B cell (primary cell): ENCODE measurements around the gene FYCO1. TPM values are rescaled to one million over a fixed set of nuclear protein-coding genes. Genes with fewer than 3 reads are reported as not detected.

ENCODE experiments used
- ATAC-seq: fragments of 200-7000 bp; cut with Tn5 transposase; one replicate; pipeline ENCODE4 v1.10.0; 2021; ENCODE audit warnings: low read depth, mild to moderate bottlenecking, moderate number of reproducible peaks, moderate library complexity
- CTCF ChIA-PET: fragments of 350-600 bp; sonication (Branson Sonifier 250); formaldehyde crosslinking; loops from one replicate; lab custom pipeline; 2021; ENCODE audit warnings: antibody characterized with exemption, inconsistent platforms; lab: Charles Lee
- POLR2A ChIA-PET: fragments of 350-600 bp; sonication (Branson Sonifier 250); formaldehyde crosslinking; loops from one replicate; lab custom pipeline; 2021; ENCODE audit warnings: antibody characterized with exemption; lab: Charles Lee
- DNase-seq: peaks from one replicate; pipeline ENCODE4 v3.0.0; 2013
- H2AFZ ChIP-seq: 2 replicates; pipeline ENCODE4 v1.6.1; 2012; ENCODE audit warnings: mild to moderate bottlenecking, low read depth, low read length; ENCODE audit not compliant: insufficient read depth, poor library complexity, severe bottlenecking
- H3K27ac ChIP-seq, 2 donors: 1 replicate in 1 of 2; 2 replicates in 1 of 2; pipeline ENCODE4 v1.5.1; 2012 to 2013; ENCODE audit warnings: low read length in 2 of 2, mild to moderate bottlenecking in 2 of 2, moderate library complexity in 1 of 2
- H3K27me3 ChIP-seq, 4 experiments: fragments of 200-600 bp in 1 of 4; sonication (generic) in 1 of 4; replicated peaks in 1 of 4; 1 replicate in 2 of 4; 2 replicates in 2 of 4; pipeline versions ENCODE4 v1.6.1 to v1.7.0; 2013 to 2016; ENCODE audit warnings: low read length in 3 of 4, mild to moderate bottlenecking in 2 of 4, mixed read lengths in 1 of 4, moderate library complexity in 1 of 4; ENCODE audit not compliant: insufficient read depth in 4 of 4, control insufficient read depth in 3 of 4; ENCODE audit errors: control extremely low read depth in 1 of 4
- H3K36me3 ChIP-seq, 2 experiments: replicated peaks in 1 of 2; 1 replicate in 1 of 2; 2 replicates in 1 of 2; pipeline versions ENCODE4 v1.6.1 to v1.7.1; 2013; ENCODE audit warnings: low read length in 1 of 2; ENCODE audit not compliant: insufficient read depth in 2 of 2, control insufficient read depth in 1 of 2; ENCODE audit errors: control extremely low read depth in 1 of 2, extremely low read depth in 1 of 2
- H3K4me1 ChIP-seq, 2 donors: fragments of 200-600 bp in 1 of 2; sonication (generic) in 1 of 2; 1 replicate in 1 of 2; 2 replicates in 1 of 2; pipeline versions ENCODE4 v1.5.1 to v1.6.1; 2013 to 2017; ENCODE audit warnings: low read length in 2 of 2; ENCODE audit not compliant: control insufficient read depth in 2 of 2, insufficient read depth in 2 of 2
- H3K4me2 ChIP-seq: replicated peaks from 2 replicates; pipeline ENCODE3; 2012; ENCODE audit warnings: mild to moderate bottlenecking, low read depth, low read length; ENCODE audit not compliant: poor library complexity, severe bottlenecking
- H3K4me3 ChIP-seq, 5 experiments: fragments of 200-600 bp in 1 of 5; sonication (generic) in 1 of 5; 1 replicate in 3 of 5; 2 replicates in 2 of 5; pipeline versions ENCODE4 v1.5.1 to v1.7.0; 2011 to 2016; ENCODE audit warnings: low read length in 4 of 5, mild to moderate bottlenecking in 4 of 5, low read depth in 2 of 5, control low read depth in 1 of 5, moderate library complexity in 1 of 5; ENCODE audit not compliant: insufficient read depth in 1 of 5; ENCODE audit errors: control extremely low read depth in 1 of 5, extremely low read depth in 1 of 5
- H3K79me2 ChIP-seq: fragments of 200-600 bp; sonication (generic); one replicate; pipeline ENCODE4 v1.6.0; 2016; ENCODE audit warnings: low read length; ENCODE audit not compliant: control insufficient read depth, insufficient read depth
- H3K9ac ChIP-seq: fragments of 200-600 bp; sonication (generic); 2 replicates; pipeline ENCODE4 v1.6.1; 2017; ENCODE audit warnings: mild to moderate bottlenecking, low read length, moderate library complexity
- H3K9me3 ChIP-seq, 3 donors: one replicate each; pipeline versions ENCODE4 v1.6.1 to v1.7.1; 2013; ENCODE audit warnings: low read length in 2 of 3; ENCODE audit not compliant: control insufficient read depth in 2 of 3, insufficient read depth in 1 of 3; ENCODE audit errors: control extremely low read depth in 1 of 3
- H4K20me1 ChIP-seq: 2 replicates; pipeline ENCODE4 v1.6.0; 2012; ENCODE audit warnings: mild to moderate bottlenecking, low read length; ENCODE audit not compliant: insufficient read depth, control insufficient read depth, poor library complexity, severe bottlenecking
- H3K27ac Mint-ChIP-seq: one replicate; pipeline ENCODE4 v1.8.0; 2021; ENCODE audit warnings: mixed read lengths
- H3K27me3 Mint-ChIP-seq: one replicate; pipeline ENCODE4 v1.8.0; 2021; ENCODE audit warnings: mixed read lengths
- H3K4me1 Mint-ChIP-seq: one replicate; pipeline ENCODE4 v1.8.0; 2021; ENCODE audit warnings: mixed read lengths
- H3K4me3 Mint-ChIP-seq: one replicate; pipeline ENCODE4 v1.8.0; 2021; ENCODE audit warnings: mixed read lengths
- H3K9me3 Mint-ChIP-seq: one replicate; pipeline ENCODE4 v1.8.0; 2022; ENCODE audit warnings: mixed read lengths; ENCODE audit not compliant: insufficient read depth
- EZH2 ChIP-seq: IDR thresholded peaks from 2 replicates; pipeline ENCODE4 v1.6.1; 2012; ENCODE audit warnings: borderline replicate concordance, low read depth, mild to moderate bottlenecking, moderate library complexity, low read length; ENCODE audit not compliant: insufficient read depth, poor library complexity, severe bottlenecking
- WGBS: methylation state at CpG from one replicate; pipeline ENCODE4 v1.1.5; 2013; ENCODE audit warnings: missing lambda C conversion rate; ENCODE audit not compliant: insufficient coverage; 5-methylcytosine and 5-hydroxymethylcytosine counted together
- intact Hi-C: fragments of 100-400 bp; cut with micrococcal nuclease; formaldehyde crosslinking; loops from one replicate; pipeline ENCODE4 v1.10.0; 2022
- polyA plus RNA-seq: library from polyadenylated mRNA; depleted of rRNA; stranded (reverse); fragments of >200 nt; gene quantifications from 2 replicates; pipeline ENCODE4 v1.2.3, GENCODE V29; 2012
- total RNA-seq, 2 donors: library from RNA; stranded (reverse); fragments of 120-200 nt in 1 of 2; gene quantifications; 1 replicate in 1 of 2; 2 replicates in 1 of 2; pipeline versions ENCODE4 v1.2.3 to v1.2.4, GENCODE V29; 2013 to 2022
- TF ChIP-seq, protein P1 (sequence below): fragments of 200-600 bp; IDR thresholded peaks from one replicate; pipeline ENCODE4 v1.8.0; 2022; ENCODE audit warnings: antibody characterized with exemption, mild to moderate bottlenecking

FYCO1 gene
- total and polyA plus RNA-seq, 2 donors (not counting 1 experiment from before 2014, with no cell fraction given), result 5.4 to 16.7 TPM

DNA sequence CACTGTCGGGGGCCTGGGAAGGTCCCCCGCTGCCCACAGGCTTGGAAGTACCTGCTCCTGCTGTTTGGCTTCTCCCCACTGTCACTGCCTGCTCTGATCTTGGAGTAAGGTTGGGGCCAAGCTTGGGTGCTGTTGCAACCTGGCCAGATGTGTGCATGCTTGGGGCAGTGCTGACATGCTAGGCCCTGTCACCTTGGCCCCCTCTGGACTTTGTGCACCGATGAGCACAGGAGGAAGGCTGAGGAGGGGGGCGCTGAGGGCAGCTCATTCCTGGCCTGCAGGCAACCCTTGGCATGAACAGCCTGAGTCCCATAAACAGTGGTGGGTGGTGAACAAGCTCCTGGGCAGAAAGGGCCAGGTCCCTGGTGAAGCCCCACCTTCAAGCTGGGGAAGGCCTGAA is 35.6 kb upstream of the FYCO1 start:
- H3K9ac ChIP-seq, result no peak overlapping the region
- CTCF ChIA-PET, result interaction anchor here (0.8 to 1.8 kb wide), 2 partner anchors 21 to 93 kb away, joined by 3 to 4 read pairs; no protein-coding TSS in a partner anchor
- no peak overlapping the region for H3K27ac ChIP-seq
- peaks cover 16% of the 10 kb centered on the region for H3K4me1 Mint-ChIP-seq
- ATAC-seq, result no peak
- no peak for DNase-seq
- H3K27ac Mint-ChIP-seq, result no peak overlapping the region
- no peaks in the 10 kb centered on the region for H3K79me2 ChIP-seq
- peaks cover 11 to 16% of the 10 kb centered on the region in 2 donors for H3K4me1 ChIP-seq
- H3K36me3 ChIP-seq, result no peaks in the 10 kb centered on the region
- H3K4me3 ChIP-seq, result no peak overlapping the region
- no peaks in the 10 kb centered on the region for H3K27me3 Mint-ChIP-seq
- POLR2A ChIA-PET, result no interaction called here
- WGBS, result 100% methylated on average over 4 of the region's 4 CpGs
- no peaks in the 10 kb centered on the region for H4K20me1 ChIP-seq
- H3K4me3 Mint-ChIP-seq, result no peak overlapping the region
- H3K4me2 ChIP-seq, result no peak overlapping the region
- TF ChIP-seq EZH2, result no peak
- TF ChIP-seq, protein P1, sequence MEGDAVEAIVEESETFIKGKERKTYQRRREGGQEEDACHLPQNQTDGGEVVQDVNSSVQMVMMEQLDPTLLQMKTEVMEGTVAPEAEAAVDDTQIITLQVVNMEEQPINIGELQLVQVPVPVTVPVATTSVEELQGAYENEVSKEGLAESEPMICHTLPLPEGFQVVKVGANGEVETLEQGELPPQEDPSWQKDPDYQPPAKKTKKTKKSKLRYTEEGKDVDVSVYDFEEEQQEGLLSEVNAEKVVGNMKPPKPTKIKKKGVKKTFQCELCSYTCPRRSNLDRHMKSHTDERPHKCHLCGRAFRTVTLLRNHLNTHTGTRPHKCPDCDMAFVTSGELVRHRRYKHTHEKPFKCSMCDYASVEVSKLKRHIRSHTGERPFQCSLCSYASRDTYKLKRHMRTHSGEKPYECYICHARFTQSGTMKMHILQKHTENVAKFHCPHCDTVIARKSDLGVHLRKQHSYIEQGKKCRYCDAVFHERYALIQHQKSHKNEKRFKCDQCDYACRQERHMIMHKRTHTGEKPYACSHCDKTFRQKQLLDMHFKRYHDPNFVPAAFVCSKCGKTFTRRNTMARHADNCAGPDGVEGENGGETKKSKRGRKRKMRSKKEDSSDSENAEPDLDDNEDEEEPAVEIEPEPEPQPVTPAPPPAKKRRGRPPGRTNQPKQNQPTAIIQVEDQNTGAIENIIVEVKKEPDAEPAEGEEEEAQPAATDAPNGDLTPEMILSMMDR, result no peak
- intact Hi-C loops, result no loop called here
- peaks cover 8% of the 10 kb centered on the region for H3K9me3 Mint-ChIP-seq
- no peaks in the 10 kb centered on the region for H3K27me3 ChIP-seq
- peaks cover 0 to 35% (median 28%) of the 10 kb centered on the region in 3 donors for H3K9me3 ChIP-seq
- no peak overlapping the region for H2AFZ ChIP-seq

DNA sequence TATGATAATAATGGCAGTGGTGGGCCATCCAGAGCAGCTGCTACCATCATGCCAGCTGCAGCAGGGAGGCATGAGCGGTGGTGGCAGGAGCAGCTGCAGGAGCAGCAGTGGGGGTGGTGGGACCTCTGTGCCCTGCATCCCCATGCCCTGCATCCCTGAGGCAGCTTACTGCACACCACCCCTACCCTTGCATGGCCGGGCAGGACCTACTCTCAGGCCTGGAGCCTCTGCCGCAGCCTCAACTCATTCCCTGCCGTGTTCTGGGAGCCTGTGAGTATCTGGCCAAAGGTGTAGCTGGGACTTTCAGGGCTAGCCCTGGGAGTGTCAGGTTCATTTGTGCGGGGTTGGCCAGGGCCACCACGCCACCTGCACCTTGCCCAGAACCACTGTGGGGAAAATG is 35.0 kb upstream of the FYCO1 start:
- no peaks in the 10 kb centered on the region for H3K36me3 ChIP-seq
- intact Hi-C loops, result no loop called here
- H3K4me3 ChIP-seq, result no peak overlapping the region
- no peak overlapping the region for H3K27ac ChIP-seq
- no peak overlapping the region for H3K9ac ChIP-seq
- Mint-ChIP-seq H3K4me3 (no peak overlapping the region), H3K27ac (no peak overlapping the region), H3K4me1 (peaks cover 16% of the 10 kb centered on the region), H3K9me3 (peaks cover 8% of the 10 kb centered on the region), H3K27me3 (no peaks in the 10 kb centered on the region)
- H3K4me1 ChIP-seq, result peaks cover 11 to 16% of the 10 kb centered on the region in 2 donors
- H3K9me3 ChIP-seq, result peaks cover 0 to 35% (median 28%) of the 10 kb centered on the region in 3 donors
- ATAC-seq, result no peak
- ChIA-PET CTCF (no interaction called here), POLR2A (no interaction called here)
- H2AFZ ChIP-seq, result no peak overlapping the region
- no peaks in the 10 kb centered on the region for H3K79me2 ChIP-seq
- no peak for DNase-seq
- TF ChIP-seq, protein P1, result no peak
- no peak for TF ChIP-seq EZH2
- H3K4me2 ChIP-seq, result no peak overlapping the region
- H3K27me3 ChIP-seq, result no peaks in the 10 kb centered on the region
- WGBS, result 94% methylated on average over 2 of the region's 6 CpGs
- no peaks in the 10 kb centered on the region for H4K20me1 ChIP-seq
